Measurements from ENCODE around the gene MAG. TPM values are rescaled to one million over a fixed set of nuclear protein-coding genes. Genes with fewer than 3 reads are reported as not detected.

MAG gene
- total RNA-seq, 1 experiment from 2014 or later = not detected

- intact Hi-C loops (cut with micrococcal nuclease) = no loop called here
- DNase-seq (ENCODE audit: unreplicated experiment) = no peak
- CTCF ChIA-PET = interaction anchor here (0.6 to 1.2 kb wide), 6 partner anchors 14 to 373 kb away, joined by 3 to 4 read pairs (median 3); no protein-coding TSS in a partner anchor
- POLR2A ChIA-PET = no interaction called here
- H3K4me3 Mint-ChIP-seq (ENCODE audit: unreplicated experiment) = peak overlapping the region; percentile 83
- no peak for TF ChIP-seq CTCF (IDR thresholded peaks at IDR 0.05; ENCODE audit: unreplicated experiment)
- no peak overlapping the region for H3K27ac Mint-ChIP-seq (ENCODE audit: low read depth, unreplicated experiment)
- H3K9me3 Mint-ChIP-seq (ENCODE audit: unreplicated experiment) = no peaks in the 10 kb centered on the region
- H3K36me3 Mint-ChIP-seq (ENCODE audit: insufficient read depth, unreplicated experiment) = peaks cover 74% of the 10 kb centered on the region
- no peaks in the 10 kb centered on the region for H3K27me3 Mint-ChIP-seq (ENCODE audit: insufficient read depth, unreplicated experiment)
- H3K4me1 Mint-ChIP-seq (ENCODE audit: insufficient read depth, unreplicated experiment) = peaks cover 12% of the 10 kb centered on the region
- BruUV-seq (replicated peaks) = TSS peak; percentile 10
Observed at GRCh38 chr19:35270381-35270811, 21.6 kb upstream of the MAG start.

- no TSS peak for BruUV-seq (replicated peaks)
- Mint-ChIP-seq H3K36me3 (ENCODE audit: insufficient read depth, unreplicated experiment) (peaks cover 72% of the 10 kb centered on the region), H3K4me3 (ENCODE audit: unreplicated experiment) (no peak overlapping the region), H3K27me3 (ENCODE audit: insufficient read depth, unreplicated experiment) (no peaks in the 10 kb centered on the region), H3K27ac (ENCODE audit: low read depth, unreplicated experiment) (no peak overlapping the region), H3K4me1 (ENCODE audit: insufficient read depth, unreplicated experiment) (peaks cover under 1% of the 10 kb centered on the region), H3K9me3 (ENCODE audit: unreplicated experiment) (no peaks in the 10 kb centered on the region)
- ChIA-PET POLR2A (no interaction called here), CTCF (interaction anchor here (1.2 kb wide), 1 partner anchor 39 kb away, joined by 4 read pairs; no protein-coding TSS in a partner anchor)
- intact Hi-C loops (cut with micrococcal nuclease) = no loop called here
- no peak for TF ChIP-seq CTCF (IDR thresholded peaks at IDR 0.05; ENCODE audit: unreplicated experiment)
- DNase-seq (ENCODE audit: unreplicated experiment) = no peak
Observed at GRCh38 chr19:35271546-35271945, 20.4 kb upstream of the MAG start.

- peaks cover 76% of the 10 kb centered on the region for H3K36me3 Mint-ChIP-seq (ENCODE audit: insufficient read depth, unreplicated experiment)
- ChIA-PET POLR2A (no interaction called here), CTCF (interaction anchor here (1.1 to 1.4 kb wide), 3 partner anchors 38 to 196 kb away, joined by 4 read pairs; no protein-coding TSS in a partner anchor)
Observed at GRCh38 chr19:35272122-35272719, 19.7 kb upstream of the MAG start.

More at GRCh38 chr19:35272122-35272719, 19.7 kb upstream of the MAG start:
- no peak for DNase-seq (ENCODE audit: unreplicated experiment)
- H3K9me3 Mint-ChIP-seq (ENCODE audit: unreplicated experiment) = no peaks in the 10 kb centered on the region
- H3K4me3 Mint-ChIP-seq (ENCODE audit: unreplicated experiment) = no peak overlapping the region
- no TSS peak for BruUV-seq (replicated peaks)
- H3K27me3 Mint-ChIP-seq (ENCODE audit: insufficient read depth, unreplicated experiment) = no peaks in the 10 kb centered on the region
- no peak for TF ChIP-seq CTCF (IDR thresholded peaks at IDR 0.05; ENCODE audit: unreplicated experiment)
- intact Hi-C loops (cut with micrococcal nuclease) = no loop called here
- no peak overlapping the region for H3K27ac Mint-ChIP-seq (ENCODE audit: low read depth, unreplicated experiment)
- peaks cover 4% of the 10 kb centered on the region for H3K4me1 Mint-ChIP-seq (ENCODE audit: insufficient read depth, unreplicated experiment)

Data from MCF 10A (cell line).